Stimulated activated naive CD4-positive, alpha-beta T cell treated with Interleukin-2 at 50 U/mL for 16 hours (primary cell): Measurements from ENCODE around the gene NECAB3.
"Not testable (repeated sequence)": the region's sequence is repeated elsewhere in the genome, so short reads cannot be mapped to it uniquely, and the experiment has no call there.

Experiments
- DNase-seq: peaks from one replicate; lab custom pipeline; 2025; lab: John Stamatoyannopoulos, UW

NECAB3 gene

DNA sequence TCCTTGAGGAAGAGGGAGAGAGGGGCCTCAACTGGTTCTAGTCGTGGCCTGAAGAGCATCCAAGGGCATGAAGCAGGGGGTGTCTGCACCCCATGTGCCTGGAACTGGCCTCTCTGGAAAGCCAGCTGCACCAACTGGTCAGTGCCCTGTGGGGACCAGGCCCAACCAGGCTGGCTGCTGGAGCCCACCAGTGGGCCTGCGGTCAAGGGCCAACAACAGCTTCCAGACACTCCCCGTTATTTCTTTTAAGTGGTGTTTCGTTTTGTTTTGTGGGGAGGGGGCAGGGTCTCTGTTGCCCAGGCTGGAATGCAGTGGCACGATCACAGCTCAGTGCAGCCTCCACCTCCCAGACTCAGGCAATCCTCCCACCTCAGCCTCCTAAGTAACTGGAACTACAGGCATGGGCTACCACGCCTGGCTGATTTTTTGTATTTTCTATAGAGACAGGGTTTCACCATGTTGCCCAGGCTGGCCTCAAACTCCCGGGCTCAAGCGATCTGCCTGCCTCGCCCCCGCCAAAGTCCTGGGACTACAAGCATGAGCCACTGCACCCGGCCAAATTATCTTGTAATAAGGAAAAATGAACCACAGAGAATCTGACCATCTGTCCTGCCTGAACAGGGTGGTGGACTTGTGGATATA is 24.0 kb downstream of the NECAB3 start:
- no peak for DNase-seq

DNA sequence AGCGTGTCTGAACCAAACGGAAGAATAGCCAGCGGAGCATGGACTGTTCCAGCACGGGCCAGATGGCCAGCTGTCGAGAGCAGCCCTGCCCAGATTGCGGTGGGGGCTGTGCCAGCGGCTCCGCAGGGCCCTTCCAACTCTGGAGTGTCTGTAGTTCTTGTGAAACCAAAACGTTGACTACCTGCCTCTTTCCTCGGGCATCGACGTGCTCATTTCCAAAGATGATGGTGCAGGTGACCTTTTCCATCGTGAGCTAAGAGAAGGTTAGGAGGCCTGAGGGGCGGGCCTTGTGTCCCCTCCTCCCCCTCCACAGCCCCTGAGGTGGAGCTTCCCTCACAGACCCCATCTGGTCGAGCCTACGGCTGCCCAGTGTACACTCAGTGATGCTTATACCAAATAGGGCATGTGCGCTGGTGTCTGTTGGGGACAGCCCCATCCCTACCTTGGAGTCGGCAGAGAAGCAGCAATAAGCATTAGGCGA is 25.0 kb downstream of the NECAB3 start:
- DNase-seq: no peak

- no peak for DNase-seq
Measured at GRCh38 chr20:33648396-33649004, 25.7 kb downstream of the NECAB3 start.

- no peak for DNase-seq
Measured at GRCh38 chr20:33647603-33648395, 26.4 kb downstream of the NECAB3 start.

- DNase-seq: not testable (repeated sequence)
Measured at GRCh38 chr20:33646959-33647602, 27.1 kb downstream of the NECAB3 start.

DNA sequence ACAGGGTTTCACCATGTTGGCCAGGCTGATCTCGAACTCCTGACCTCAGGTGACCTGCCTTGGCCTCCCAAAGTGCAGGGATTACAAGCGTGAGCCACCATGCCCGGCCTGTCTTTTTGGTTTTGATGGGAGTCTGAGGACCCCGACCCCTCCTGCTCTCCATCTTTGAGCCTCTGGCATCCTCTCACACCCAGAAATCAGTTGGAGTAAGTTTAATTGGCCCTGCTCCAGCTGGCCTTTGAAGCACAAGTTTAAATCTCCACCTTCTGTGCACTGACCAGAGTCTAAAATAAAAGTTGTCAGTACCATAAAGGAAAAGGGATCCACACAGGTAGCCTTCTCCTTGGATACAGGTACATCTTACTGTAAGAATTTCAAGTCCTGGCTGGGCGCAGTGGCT is 28.0 kb downstream of the NECAB3 start:
- DNase-seq: no peak

DNA sequence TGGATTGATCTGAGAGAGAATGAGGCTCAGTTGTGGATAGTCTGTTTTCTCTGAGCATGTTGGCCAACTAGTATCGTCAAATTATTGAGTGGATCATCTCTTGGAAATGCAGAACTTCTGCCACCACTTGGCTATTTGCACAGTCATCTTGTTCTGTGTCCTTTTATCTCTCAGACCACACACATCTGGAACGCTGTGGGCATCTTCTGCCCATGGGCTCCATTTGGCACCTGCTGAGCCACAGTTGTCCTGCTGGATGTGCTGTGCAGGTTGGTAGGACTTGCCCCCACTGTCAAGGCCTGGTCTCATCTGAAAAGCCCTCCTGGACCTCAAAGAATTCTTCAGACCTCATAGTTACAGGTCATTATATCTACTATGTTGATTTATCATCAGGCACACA is 28.8 kb downstream of the NECAB3 start:
- no peak for DNase-seq

GRCh38 chr20:33645072-33645358 is 29.2 kb downstream of the NECAB3 start:
- no peak for DNase-seq

GRCh38 chr20:33644313-33645071 is 29.7 kb downstream of the NECAB3 start:
- no peak for DNase-seq

- no peak for DNase-seq
Measured at GRCh38 chr20:33640287-33640686, 33.9 kb downstream of the NECAB3 start.

- DNase-seq: no peak
Measured at GRCh38 chr20:33636776-33637175, 37.5 kb downstream of the NECAB3 start.

DNA sequence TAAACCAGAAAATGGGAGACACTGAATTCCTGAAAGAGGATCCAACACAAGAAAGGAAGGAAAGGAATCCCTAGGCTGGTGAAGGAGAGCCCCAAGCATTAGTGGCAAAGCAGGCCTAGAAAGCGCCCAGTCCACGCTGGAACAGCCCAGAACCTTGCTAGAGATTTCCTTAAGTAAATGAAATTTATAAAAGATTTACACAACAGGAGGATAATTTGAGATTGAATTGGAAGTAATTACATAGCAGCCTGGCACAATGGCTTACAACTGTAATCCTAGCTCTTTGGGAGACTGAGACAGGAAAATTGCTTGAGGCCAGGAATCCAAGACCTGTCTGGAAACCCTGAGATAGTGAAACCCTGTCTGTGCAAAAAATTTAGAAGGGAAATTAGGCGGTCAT is 38.9 kb downstream of the NECAB3 start:
- DNase-seq: no peak

GRCh38 chr20:33631910-33632309 is 42.3 kb downstream of the NECAB3 start:
- not testable (repeated sequence) for DNase-seq

DNA sequence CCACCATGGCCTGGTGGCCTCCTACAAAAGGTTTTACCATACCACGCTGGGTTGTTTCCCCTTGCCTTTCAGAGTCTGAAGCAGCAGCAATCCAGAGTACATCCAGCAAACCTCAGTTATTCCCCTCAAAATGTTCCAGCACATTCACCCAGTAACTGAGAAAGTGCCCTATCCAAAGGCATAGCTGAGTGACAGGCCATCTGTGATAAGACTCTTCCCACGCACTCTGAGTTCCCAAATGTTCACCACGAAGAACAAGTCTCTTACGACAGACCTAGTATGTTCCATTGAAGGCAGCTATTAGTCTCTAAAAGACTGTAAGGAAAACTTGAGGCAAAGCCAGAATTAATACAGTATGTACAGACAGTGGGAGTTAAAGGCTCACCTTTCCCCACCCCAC is 43.7 kb downstream of the NECAB3 start:
- DNase-seq: no peak

DNA sequence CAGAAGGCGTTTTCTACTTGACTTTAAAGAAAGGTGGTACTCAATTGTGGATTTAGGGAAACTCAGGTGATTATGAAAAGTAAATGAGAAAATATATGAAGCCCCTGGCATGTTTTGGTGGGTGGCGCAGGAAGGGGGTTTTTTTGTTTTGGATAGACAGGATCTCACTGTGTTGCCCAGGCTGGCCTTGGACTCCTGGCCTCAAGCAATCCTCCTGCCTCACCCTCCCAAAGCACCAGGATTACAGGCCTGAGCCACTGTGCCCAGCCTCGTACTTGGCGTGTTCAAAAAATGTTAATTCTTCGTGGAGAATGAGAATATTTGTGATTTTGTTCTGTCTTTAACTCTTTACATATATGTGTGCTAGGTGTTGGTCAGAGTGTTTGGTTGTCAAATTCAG is 44.2 kb downstream of the NECAB3 start:
- no peak for DNase-seq

GRCh38 chr20:33629533-33629932 is 44.7 kb downstream of the NECAB3 start:
- no peak for DNase-seq

- no peak for DNase-seq
Measured at GRCh38 chr20:33627577-33628216, 46.5 kb downstream of the NECAB3 start.

DNA sequence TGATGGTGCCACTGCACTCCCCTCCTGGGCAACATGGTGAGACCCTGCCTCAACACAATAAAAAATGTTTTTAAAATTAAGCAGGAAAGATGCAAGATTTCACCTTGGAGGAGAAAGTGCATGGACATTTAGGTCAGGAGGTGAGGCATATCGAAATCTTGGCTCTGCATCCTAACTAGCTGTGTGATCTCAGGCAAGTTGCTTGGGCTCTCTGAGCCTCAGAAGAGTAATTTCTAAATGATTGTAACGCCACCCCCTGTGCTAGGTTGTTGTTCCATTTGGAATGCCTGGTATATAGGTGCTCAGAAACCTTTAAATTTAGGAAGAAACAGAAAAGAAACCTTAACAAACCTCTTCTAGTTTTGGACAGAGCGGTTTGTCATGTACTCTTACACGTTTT is 48.0 kb downstream of the NECAB3 start:
- no peak for DNase-seq

DNA sequence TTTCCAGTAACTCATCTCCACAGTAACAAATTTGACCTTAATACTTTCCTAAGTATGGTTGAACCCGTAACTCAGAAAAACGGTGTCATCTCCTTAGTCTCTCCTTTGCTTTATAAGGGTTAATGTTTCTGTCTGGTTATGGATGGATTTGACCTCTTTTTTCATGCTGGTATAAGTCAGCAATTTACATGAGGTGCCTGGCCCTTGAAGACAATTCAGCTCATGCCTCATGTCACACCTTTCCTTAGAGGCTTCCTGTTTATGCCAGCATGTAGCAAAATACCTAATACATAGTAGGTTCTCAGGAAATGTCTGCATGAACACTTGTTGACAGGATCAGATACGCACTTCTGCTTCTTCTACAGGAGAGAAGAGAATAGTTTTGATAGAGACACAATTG is 49.8 kb downstream of the NECAB3 start:
- no peak for DNase-seq

GRCh38 chr20:33622705-33623365 is 51.4 kb downstream of the NECAB3 start:
- DNase-seq: no peak
